Neural progenitor cell (in vitro differentiated cells): ENCODE results near the gene BTRC. TPM values are rescaled to one million over a fixed set of nuclear protein-coding genes. Genes with fewer than 3 reads are reported as not detected.
A peak's percentile ranks its signal among the peaks of the same experiment; 100 is the strongest.

Source experiments
- DNase-seq: peaks from one replicate; pipeline ENCODE4 v3.0.0-alpha.2; 2016; ENCODE audit warnings: low spot score
- H2AFZ ChIP-seq: fragments of 200-600 bp; sonication (generic); replicated peaks from 2 replicates; pipeline ENCODE4 v1.6.1; 2016; ENCODE audit warnings: antibody characterized with exemption
- H3F3A ChIP-seq: fragments of 200-600 bp; sonication (generic); 2 replicates; pipeline ENCODE4 v1.6.1; 2016; ENCODE audit warnings: antibody characterized with exemption, low read depth
- H3K27ac ChIP-seq: fragments of 200-600 bp; sonication (generic); 2 replicates; pipeline ENCODE4 v1.5.1; 2016; ENCODE audit warnings: mild to moderate bottlenecking
- H3K27me3 ChIP-seq: fragments of 200-600 bp; sonication (generic); 2 replicates; pipeline ENCODE4 v1.6.1; 2016; ENCODE audit warnings: mild to moderate bottlenecking, moderate library complexity
- H3K36me3 ChIP-seq: fragments of 200-600 bp; sonication (generic); 2 replicates; pipeline ENCODE4 v1.5.1; 2016
- H3K4me1 ChIP-seq: fragments of 200-600 bp; sonication (generic); 2 replicates; pipeline ENCODE4 v1.6.1; 2016; ENCODE audit warnings: mixed run types
- H3K4me2 ChIP-seq: fragments of 200-600 bp; sonication (generic); 2 replicates; pipeline ENCODE4 v1.6.1; 2016
- H3K4me3 ChIP-seq: fragments of 200-600 bp; sonication (generic); 2 replicates; pipeline ENCODE4 v1.5.1; 2016
- H3K79me2 ChIP-seq: fragments of 200-600 bp; sonication (generic); 2 replicates; pipeline ENCODE4 v1.6.1; 2016; ENCODE audit warnings: low read depth
- H3K9ac ChIP-seq: fragments of 200-600 bp; sonication (generic); 2 replicates; pipeline ENCODE4 v1.6.1; 2016
- H3K9me3 ChIP-seq: fragments of 200-600 bp; sonication (generic); 2 replicates; pipeline ENCODE4 v1.5.1; 2016; ENCODE audit warnings: low read depth
- H4K20me1 ChIP-seq: fragments of 200-600 bp; sonication (generic); 2 replicates; pipeline ENCODE4 v1.6.1; 2016; ENCODE audit warnings: low read depth
- H3K27ac Mint-ChIP-seq: 3 replicates; pipeline ENCODE4 v1.8.0; 2021; ENCODE audit warnings: mixed read lengths
- H3K27me3 Mint-ChIP-seq: 2 replicates; pipeline ENCODE4 v1.8.0; 2022; ENCODE audit warnings: low read depth, mild to moderate bottlenecking, inconsistent platforms, moderate library complexity, mixed read lengths; ENCODE audit not compliant: insufficient read depth
- H3K36me3 Mint-ChIP-seq: 3 replicates; pipeline ENCODE4 v1.8.0; 2021; ENCODE audit warnings: mixed read lengths
- H3K4me1 Mint-ChIP-seq: 3 replicates; pipeline ENCODE4 v1.8.0; 2021; ENCODE audit warnings: mixed read lengths
- H3K4me3 Mint-ChIP-seq: 3 replicates; pipeline ENCODE4 v1.8.0; 2021; ENCODE audit warnings: mild to moderate bottlenecking, moderate library complexity, mixed read lengths
- H3K9me3 Mint-ChIP-seq: 3 replicates; pipeline ENCODE4 v1.8.0; 2020; ENCODE audit warnings: mixed read lengths
- CTCF ChIP-seq: fragments of 200-600 bp; sonication (generic); IDR thresholded peaks from 2 replicates; pipeline ENCODE4 v1.5.1; 2017; ENCODE audit warnings: antibody characterized with exemption, mild to moderate bottlenecking
- EZH2 ChIP-seq: fragments of 200-600 bp; sonication (generic); IDR thresholded peaks from 2 replicates; pipeline ENCODE4 v1.6.1; 2017; ENCODE audit warnings: antibody characterized with exemption, mild to moderate bottlenecking, moderate library complexity
- EZH2phosphoT487 ChIP-seq: fragments of 200-600 bp; sonication (generic); IDR thresholded peaks from 2 replicates; pipeline ENCODE4 v1.6.1; 2017; ENCODE audit warnings: antibody characterized with exemption
- total RNA-seq: library from RNA; depleted of rRNA; stranded (reverse); fragments of >200 nt; gene quantifications from 2 replicates; pipeline ENCODE4 v1.2.3, GENCODE V29; 2015; ENCODE audit warnings: low replicate concordance

Gene BTRC
- total RNA-seq, 1 donor from 2014 or later: 25.4 TPM

- no peak overlapping the region for H2AFZ ChIP-seq
- Mint-ChIP-seq H3K27ac (no peak overlapping the region), H3K4me3 (no peak overlapping the region), H3K27me3 (peaks cover 5% of the 10 kb centered on the region), H3K4me1 (peaks cover 10% of the 10 kb centered on the region), H3K9me3 (peaks cover under 1% of the 10 kb centered on the region), H3K36me3 (peaks cover 11% of the 10 kb centered on the region)
- DNase-seq: no peak
- H3F3A ChIP-seq: peaks cover 21% of the 10 kb centered on the region
- H3K27me3 ChIP-seq: no peaks in the 10 kb centered on the region
- no peak overlapping the region for H3K4me3 ChIP-seq
- no peak overlapping the region for H3K4me2 ChIP-seq
- H3K27ac ChIP-seq: no peak overlapping the region
- H3K4me1 ChIP-seq: peaks cover 19% of the 10 kb centered on the region
- H4K20me1 ChIP-seq: peaks cover 47% of the 10 kb centered on the region
- no peaks in the 10 kb centered on the region for H3K9me3 ChIP-seq
- no peaks in the 10 kb centered on the region for H3K36me3 ChIP-seq
- no peaks in the 10 kb centered on the region for H3K79me2 ChIP-seq
- no peak overlapping the region for H3K9ac ChIP-seq
- TF ChIP-seq EZH2phosphoT487 (no peak), CTCF (no peak), EZH2 (no peak)
These were observed 225.5 kb downstream of the BTRC start for GRCh38 chr10:101579516-101579870.

DNA sequence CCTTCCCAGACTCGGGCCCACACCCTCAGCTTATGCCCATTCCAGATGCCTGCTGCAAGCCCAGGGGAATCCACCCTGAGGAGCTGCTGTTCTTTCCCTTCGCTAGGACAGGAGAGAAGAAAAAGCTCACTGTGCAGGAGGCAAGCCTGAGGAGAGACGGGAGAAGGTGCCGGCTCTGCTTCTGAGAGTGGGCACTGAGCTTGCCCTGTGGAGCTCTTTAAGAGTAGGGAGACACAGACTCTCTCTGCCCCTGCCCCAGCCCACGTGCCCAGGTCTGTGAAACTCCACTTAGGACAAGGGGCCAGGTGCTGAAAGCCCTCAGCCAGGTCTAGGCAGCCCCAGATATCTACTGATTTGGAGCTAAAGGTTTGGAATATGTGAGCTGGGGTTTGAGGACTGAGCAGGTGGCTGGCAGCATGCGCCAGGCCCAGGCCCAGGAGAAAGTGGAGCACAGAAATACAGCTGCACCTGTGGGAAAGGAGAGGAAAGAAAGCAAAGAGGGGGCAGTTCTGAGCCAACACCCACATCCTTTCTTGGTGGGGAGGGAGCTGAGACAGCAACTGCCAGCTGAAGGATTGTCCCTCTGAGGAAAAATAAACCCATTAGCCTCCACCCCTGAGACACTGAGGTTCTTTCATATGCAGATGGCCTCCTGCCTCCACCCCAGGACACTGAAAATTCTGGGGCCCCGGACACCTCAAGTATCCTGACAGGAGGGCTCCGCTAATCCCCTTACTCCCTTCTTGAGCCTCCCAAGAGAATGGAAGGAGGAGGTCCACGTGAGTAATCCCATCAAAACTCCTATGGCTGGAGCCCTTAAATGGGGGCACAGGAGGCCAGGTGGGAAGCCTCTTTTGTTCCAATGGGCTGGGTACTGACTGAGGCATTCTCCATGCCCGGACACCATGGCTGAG, 226.8 kb downstream of the BTRC start:
- Histone ChIP-seq H2AFZ (no peak overlapping the region), H3K36me3 (no peaks in the 10 kb centered on the region), H4K20me1 (peaks cover 47% of the 10 kb centered on the region), H3K4me3 (no peak overlapping the region), H3K27ac (no peak overlapping the region), H3K9ac (no peak overlapping the region), H3K79me2 (no peaks in the 10 kb centered on the region), H3F3A (peaks cover 21% of the 10 kb centered on the region), H3K27me3 (no peaks in the 10 kb centered on the region), H3K4me1 (peaks cover 19% of the 10 kb centered on the region), H3K4me2 (peak overlapping the region; percentile 40), H3K9me3 (no peaks in the 10 kb centered on the region)
- TF ChIP-seq EZH2: no peak
- TF ChIP-seq EZH2phosphoT487: peak; percentile 49
- no peak for TF ChIP-seq CTCF
- Mint-ChIP-seq H3K36me3 (peaks cover 18% of the 10 kb centered on the region), H3K4me1 (peaks cover 9% of the 10 kb centered on the region), H3K27ac (no peak overlapping the region), H3K4me3 (no peak overlapping the region), H3K27me3 (peaks cover 5% of the 10 kb centered on the region), H3K9me3 (no peaks in the 10 kb centered on the region)
- DNase-seq: peak; percentile 64

DNA sequence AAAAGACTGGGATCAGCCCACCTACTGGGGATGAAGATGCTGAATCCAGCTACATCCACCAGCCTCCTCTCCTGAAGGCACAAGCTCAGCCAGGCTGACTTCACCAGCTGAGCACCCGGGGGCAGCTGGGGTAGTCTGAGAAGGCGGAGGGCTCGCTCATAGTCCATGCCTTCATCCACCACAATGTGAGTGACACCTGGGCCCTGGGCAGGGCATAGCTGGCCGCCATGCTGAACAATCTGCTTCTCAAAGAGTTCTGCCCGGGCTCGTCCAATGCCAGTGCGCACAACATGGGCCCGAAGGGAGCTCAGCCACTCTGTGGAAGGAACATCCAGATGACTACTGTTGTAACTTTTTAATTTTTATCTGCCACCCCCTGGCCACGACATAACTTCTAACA, 231.9 kb downstream of the BTRC start:
- Mint-ChIP-seq H3K4me3 (peak overlapping the region; percentile 95), H3K9me3 (no peaks in the 10 kb centered on the region), H3K4me1 (peaks cover 28% of the 10 kb centered on the region), H3K36me3 (peaks cover 13% of the 10 kb centered on the region), H3K27ac (no peak overlapping the region), H3K27me3 (no peaks in the 10 kb centered on the region)
- Histone ChIP-seq H3K9me3 (no peaks in the 10 kb centered on the region), H3K79me2 (peaks cover 21% of the 10 kb centered on the region), H3K4me3 (no peak overlapping the region), H3K36me3 (no peaks in the 10 kb centered on the region), H3K27me3 (no peaks in the 10 kb centered on the region), H3K4me2 (no peak overlapping the region), H3F3A (peaks cover 17% of the 10 kb centered on the region), H2AFZ (no peak overlapping the region), H4K20me1 (peaks cover 21% of the 10 kb centered on the region), H3K4me1 (peaks cover 27% of the 10 kb centered on the region), H3K9ac (no peak overlapping the region), H3K27ac (no peak overlapping the region)
- TF ChIP-seq CTCF (no peak), EZH2 (no peak), EZH2phosphoT487 (no peak)
- no peak for DNase-seq
